ENCODE data around the gene PRIMA1. TPM values are rescaled to one million over a fixed set of nuclear protein-coding genes. Genes with fewer than 3 reads are reported as not detected.

Gene PRIMA1
- total and polyA plus RNA-seq, 2 experiments from 2014 or later = 0.53 to 5.7 TPM

GRCh38 chr14:93829839-93830481 is 41.7 kb upstream of the PRIMA1 start:
- H3K9me3 ChIP-seq (ENCODE audit: low read depth) = no peaks in the 10 kb centered on the region
- no peaks in the 10 kb centered on the region for H3K27me3 ChIP-seq
- H3K36me3 ChIP-seq = no peaks in the 10 kb centered on the region
- DNase-seq (ENCODE audit: low read depth in 1 of 2, low spot score in 1 of 2) = no peak
- no peak overlapping the region for H3K27ac ChIP-seq
- H3K4me3 ChIP-seq = no peak overlapping the region
- H3K4me1 ChIP-seq (ENCODE audit: low read depth) = no peaks in the 10 kb centered on the region
- no peak for TF ChIP-seq CTCF (IDR thresholded peaks at IDR 0.05; ENCODE audit: low read depth, low read length)

GRCh38 chr14:93825235-93825553 is 36.9 kb upstream of the PRIMA1 start:
- Histone ChIP-seq H3K27me3 (no peaks in the 10 kb centered on the region), H3K9me3 (ENCODE audit: low read depth) (no peaks in the 10 kb centered on the region), H3K4me1 (ENCODE audit: low read depth) (no peaks in the 10 kb centered on the region), H3K27ac (no peak overlapping the region), H3K36me3 (no peaks in the 10 kb centered on the region), H3K4me3 (no peak overlapping the region)
- no peak for TF ChIP-seq CTCF (IDR thresholded peaks at IDR 0.05; ENCODE audit: low read depth, low read length)
- DNase-seq (ENCODE audit: low read depth in 1 of 2, low spot score in 1 of 2) = no peak

- H3K4me3 ChIP-seq = no peak overlapping the region
- H3K9me3 ChIP-seq (ENCODE audit: low read depth) = no peaks in the 10 kb centered on the region
- no peak overlapping the region for H3K27ac ChIP-seq
- H3K36me3 ChIP-seq = no peaks in the 10 kb centered on the region
- no peaks in the 10 kb centered on the region for H3K4me1 ChIP-seq (ENCODE audit: low read depth)
- DNase-seq (ENCODE audit: low read depth in 1 of 2, low spot score in 1 of 2) = no peak
- TF ChIP-seq CTCF (IDR thresholded peaks at IDR 0.05; ENCODE audit: low read depth, low read length) = no peak
- no peaks in the 10 kb centered on the region for H3K27me3 ChIP-seq
Observed at GRCh38 chr14:93824518-93825234, 36.4 kb upstream of the PRIMA1 start.

GRCh38 chr14:93824076-93824475 is 35.8 kb upstream of the PRIMA1 start:
- no peak for DNase-seq (ENCODE audit: low read depth in 1 of 2, low spot score in 1 of 2)
- Histone ChIP-seq H3K4me1 (ENCODE audit: low read depth) (no peaks in the 10 kb centered on the region), H3K27me3 (no peaks in the 10 kb centered on the region), H3K9me3 (ENCODE audit: low read depth) (no peaks in the 10 kb centered on the region), H3K36me3 (no peaks in the 10 kb centered on the region), H3K27ac (no peak overlapping the region), H3K4me3 (no peak overlapping the region)
- TF ChIP-seq CTCF (IDR thresholded peaks at IDR 0.05; ENCODE audit: low read depth, low read length) = no peak

- H3K27me3 ChIP-seq = no peaks in the 10 kb centered on the region
- no peaks in the 10 kb centered on the region for H3K9me3 ChIP-seq (ENCODE audit: low read depth)
- no peak for TF ChIP-seq CTCF (IDR thresholded peaks at IDR 0.05; ENCODE audit: low read depth, low read length)
- no peaks in the 10 kb centered on the region for H3K4me1 ChIP-seq (ENCODE audit: low read depth)
- no peak for DNase-seq (ENCODE audit: low read depth in 1 of 2, low spot score in 1 of 2)
- no peak overlapping the region for H3K27ac ChIP-seq
- no peak overlapping the region for H3K4me3 ChIP-seq
- no peaks in the 10 kb centered on the region for H3K36me3 ChIP-seq
Observed at GRCh38 chr14:93821051-93821450, 32.8 kb upstream of the PRIMA1 start.
